Measurements from ENCODE around the gene ADAM11. TPM values are rescaled to one million over a fixed set of nuclear protein-coding genes. Genes with fewer than 3 reads are reported as not detected.

Gene ADAM11
- total and polyA plus RNA-seq, 9 of the 15 experiments (the other 6 are each of a cell fraction or from before 2014, with no cell fraction given) = 0.01 to 0.31 (median 0.14) TPM; not detected in 2

DNA sequence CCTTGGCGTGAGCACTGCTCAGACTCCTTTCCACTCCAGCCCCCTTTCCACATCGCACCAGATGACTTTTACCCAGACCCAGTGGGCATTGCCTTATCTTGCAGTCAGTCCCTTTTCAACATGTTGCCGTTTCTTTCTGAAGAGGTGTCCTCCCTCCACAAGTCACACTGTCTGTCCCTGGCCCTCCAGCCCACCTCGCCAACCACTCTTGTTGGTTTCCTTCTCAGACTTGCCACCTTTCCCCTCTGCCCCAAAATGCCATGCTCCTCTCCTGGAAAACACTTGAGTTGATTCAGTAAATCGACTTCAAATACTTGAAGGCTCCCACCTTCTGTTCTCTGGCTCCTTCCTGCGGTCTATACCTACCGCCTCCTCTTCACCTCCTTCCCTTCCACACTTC lies 7.5 kb upstream of the ADAM11 start:
- ChIA-PET CTCF (ENCODE audit: low intra/inter-chr PET ratio) (no interaction called here), POLR2A (interaction anchor here (0.8 kb wide), 1 partner anchor 169 kb away, joined by 3 read pairs; no protein-coding TSS in a partner anchor)
- Histone ChIP-seq H3K9ac (ENCODE audit: insufficient read depth in 1 of 2, low read depth in 2 of 2, low read length in 2 of 2) (no peak overlapping the region), H3K79me2 (ENCODE audit: control insufficient read depth, insufficient read depth, low read length) (no peaks in the 10 kb centered on the region), H3K4me2 (ENCODE audit: insufficient read depth, low read length) (no peak overlapping the region), H3K36me3 (ENCODE audit: control insufficient read depth, insufficient read depth, low read length) (peaks cover 48% of the 10 kb centered on the region; the same call in 2 of the 3 replicates), H3K27me3 (ENCODE audit: control insufficient read depth in 2 of 2, insufficient read depth in 2 of 2, low read length in 2 of 2) (no peaks in the 10 kb centered on the region), H4K20me1 (replicated peaks; ENCODE audit: control insufficient read depth, insufficient read depth, low read length) (peaks cover 4% of the 10 kb centered on the region; the same call in 1 of the 2 replicates), H2AFZ (ENCODE audit: low read depth, low read length) (no peak overlapping the region), H3K27ac (ENCODE audit: extremely low read depth, low read depth, low read length) (no peak overlapping the region), H3K9me3 (replicated peaks; ENCODE audit: control insufficient read depth, insufficient read depth, low read depth, low read length) (no peaks in the 10 kb centered on the region), H3K4me3 (no peak overlapping the region), H3K9me1 (ENCODE audit: control insufficient read depth, insufficient read depth, low read length) (peaks cover 3% of the 10 kb centered on the region), H3K4me1 (replicated peaks in 1 of 2; ENCODE audit: control insufficient read depth in 2 of 2, insufficient read depth in 2 of 2, low read length in 2 of 2) (peaks cover 13 to 29% of the 10 kb centered on the region in 2 experiments)
- in situ Hi-C loops (cut with MboI) = no loop called here
- 77% methylated on average over 7 of the region's 7 CpGs for WGBS (ENCODE audit: insufficient coverage, low coverage, missing lambda C conversion rate)
- BruUV-seq (replicated peaks) = no TSS peak
- FAIRE-seq = no peak
- no peak for TF ChIP-seq NCOA6 (IDR thresholded peaks at IDR 0.05)
- TF ChIP-seq, protein P1, sequence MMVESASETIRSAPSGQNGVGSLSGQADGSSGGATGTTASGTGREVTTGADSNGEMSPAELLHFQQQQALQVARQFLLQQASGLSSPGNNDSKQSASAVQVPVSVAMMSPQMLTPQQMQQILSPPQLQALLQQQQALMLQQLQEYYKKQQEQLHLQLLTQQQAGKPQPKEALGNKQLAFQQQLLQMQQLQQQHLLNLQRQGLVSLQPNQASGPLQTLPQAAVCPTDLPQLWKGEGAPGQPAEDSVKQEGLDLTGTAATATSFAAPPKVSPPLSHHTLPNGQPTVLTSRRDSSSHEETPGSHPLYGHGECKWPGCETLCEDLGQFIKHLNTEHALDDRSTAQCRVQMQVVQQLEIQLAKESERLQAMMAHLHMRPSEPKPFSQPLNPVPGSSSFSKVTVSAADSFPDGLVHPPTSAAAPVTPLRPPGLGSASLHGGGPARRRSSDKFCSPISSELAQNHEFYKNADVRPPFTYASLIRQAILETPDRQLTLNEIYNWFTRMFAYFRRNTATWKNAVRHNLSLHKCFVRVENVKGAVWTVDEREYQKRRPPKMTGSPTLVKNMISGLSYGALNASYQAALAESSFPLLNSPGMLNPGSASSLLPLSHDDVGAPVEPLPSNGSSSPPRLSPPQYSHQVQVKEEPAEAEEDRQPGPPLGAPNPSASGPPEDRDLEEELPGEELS (CRISPR knock-in tag; IDR thresholded peaks at IDR 0.05; ENCODE audit: borderline replicate concordance) = no peak
- TF ChIP-seq RB1 (IDR thresholded peaks at IDR 0.05; ENCODE audit: low read depth) = no peak
- TF ChIP-seq TFAP4 (CRISPR knock-in tag; IDR thresholded peaks at IDR 0.05; ENCODE audit: borderline replicate concordance) = no peak
- no peak for TF ChIP-seq ZNF384 (IDR thresholded peaks at IDR 0.05; ENCODE audit: low read depth, low read length)
- TF ChIP-seq, protein P2, sequence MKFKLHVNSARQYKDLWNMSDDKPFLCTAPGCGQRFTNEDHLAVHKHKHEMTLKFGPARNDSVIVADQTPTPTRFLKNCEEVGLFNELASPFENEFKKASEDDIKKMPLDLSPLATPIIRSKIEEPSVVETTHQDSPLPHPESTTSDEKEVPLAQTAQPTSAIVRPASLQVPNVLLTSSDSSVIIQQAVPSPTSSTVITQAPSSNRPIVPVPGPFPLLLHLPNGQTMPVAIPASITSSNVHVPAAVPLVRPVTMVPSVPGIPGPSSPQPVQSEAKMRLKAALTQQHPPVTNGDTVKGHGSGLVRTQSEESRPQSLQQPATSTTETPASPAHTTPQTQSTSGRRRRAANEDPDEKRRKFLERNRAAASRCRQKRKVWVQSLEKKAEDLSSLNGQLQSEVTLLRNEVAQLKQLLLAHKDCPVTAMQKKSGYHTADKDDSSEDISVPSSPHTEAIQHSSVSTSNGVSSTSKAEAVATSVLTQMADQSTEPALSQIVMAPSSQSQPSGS (CRISPR knock-in tag; IDR thresholded peaks at IDR 0.05) = no peak
- no peak for TF ChIP-seq BRD9 (IDR thresholded peaks at IDR 0.05; ENCODE audit: low read depth, partially characterized antibody)
- no peak for TF ChIP-seq CBFA2T3 (IDR thresholded peaks at IDR 0.05)
- TF ChIP-seq PML (IDR thresholded peaks at IDR 0.05; ENCODE audit: low read length) = no peak
- no peak for TF ChIP-seq USF2 (CRISPR knock-in tag; IDR thresholded peaks at IDR 0.05)
- TF ChIP-seq GATA2 (CRISPR knock-in tag; IDR thresholded peaks at IDR 0.05) = no peak
- TF ChIP-seq, protein P3, sequence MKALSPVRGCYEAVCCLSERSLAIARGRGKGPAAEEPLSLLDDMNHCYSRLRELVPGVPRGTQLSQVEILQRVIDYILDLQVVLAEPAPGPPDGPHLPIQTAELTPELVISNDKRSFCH (CRISPR knock-in tag; IDR thresholded peaks at IDR 0.05) = no peak
- TF ChIP-seq, protein P3 (tag; IDR thresholded peaks at IDR 0.05) = no peak
- no peak for TF ChIP-seq ERF (CRISPR knock-in tag; IDR thresholded peaks at IDR 0.05)
- TF ChIP-seq TEAD1 (CRISPR knock-in tag; IDR thresholded peaks at IDR 0.05) = no peak
- TF ChIP-seq LARP7 (IDR thresholded peaks at IDR 0.05) = no peak
- TF ChIP-seq ZNF436 (CRISPR knock-in tag; IDR thresholded peaks at IDR 0.05) = no peak
- no peak for TF ChIP-seq OTX1 (CRISPR knock-in tag; IDR thresholded peaks at IDR 0.05)
- no peak for TF ChIP-seq CEBPB (tag; IDR thresholded peaks at IDR 0.05)
- ATAC-seq = no peak
- no peak for DNase-seq (ENCODE audit: extremely low read depth in 1 of 4, low spot score in 3 of 4)
- intact Hi-C loops (cut with micrococcal nuclease) = no loop called here
